ENCODE data around the gene DUOX1. TPM values are rescaled to one million over a fixed set of nuclear protein-coding genes. Genes with fewer than 3 reads are reported as not detected.
A peak's percentile ranks its signal among the peaks of the same experiment; 100 is the strongest.
"Not testable (repeated sequence)": the region's sequence is repeated elsewhere in the genome, so short reads cannot be mapped to it uniquely, and the experiment has no call there.

The DUOX1 gene
- total RNA-seq (1 to 10 TPM in 1 of 2 donors, under 1 TPM in 1; 0.71 to 4.5 TPM), polyA plus RNA-seq (under 1 TPM; 0.13 to 0.46 TPM)
- long read RNA-seq, donor 1, partial matches to known transcripts: 1 of 79 reads
- long read RNA-seq, donor 1, other reads (novel, unspliced or antisense): 78 of 79 reads
- long read RNA-seq, donor 2, partial matches to known transcripts: 2 of 49 reads
- long read RNA-seq, donor 2, other reads (novel, unspliced or antisense): 47 of 49 reads

DNA sequence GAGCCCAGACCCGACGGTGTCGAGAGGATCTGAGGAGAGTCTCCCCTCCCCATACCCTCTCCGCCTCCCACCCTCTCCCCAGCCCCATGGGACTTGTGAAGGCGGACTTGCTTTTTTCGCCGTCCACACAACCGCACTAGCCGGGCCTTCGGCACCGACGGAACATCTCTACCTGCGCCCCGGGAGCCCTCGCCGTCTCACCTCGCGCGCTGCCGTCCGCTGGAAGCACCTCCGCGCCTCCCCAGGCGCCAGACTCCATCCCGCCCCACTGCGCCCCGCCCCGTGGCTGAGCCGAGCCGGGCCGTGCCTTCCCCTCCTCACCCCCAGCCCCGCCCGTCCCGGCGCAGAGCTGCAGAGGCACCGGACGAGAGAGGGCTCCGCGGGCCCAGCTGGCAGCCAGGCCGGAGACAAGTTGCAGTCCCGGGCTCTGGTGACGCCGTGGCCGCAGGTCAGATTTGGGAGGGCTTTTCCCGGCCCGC is at the start of gene DUOX1, which contains the start of gene DUOXA1:
Gene DUOX1 (plus strand): TSS at position 344 of the 479 bp plus-strand sequence. CDS start 1,973 bp downstream, outside the sequence.
Gene DUOXA1 (minus strand): TSS at position 229 of the 479 bp plus-strand sequence. CDS start 6,865 bp downstream, outside the sequence.
- peak in 1 of 2 donors; percentile 80 for DNase-seq
- Histone ChIP-seq H3K4me1 (ENCODE audit: control insufficient read depth in 1 of 2, insufficient read depth in 2 of 2, low read length in 2 of 2) (no peaks in the 10 kb centered on the region), H3K27me3 (ENCODE audit: control insufficient read depth in 1 of 2, insufficient read depth in 2 of 2, low read length in 1 of 2) (no peaks in the 10 kb centered on the region), H3K36me3 (ENCODE audit: control insufficient read depth in 1 of 2, insufficient read depth in 2 of 2, low read length in 1 of 2) (no peaks in the 10 kb centered on the region), H3K27ac (ENCODE audit: low read depth in 1 of 2, low read length in 2 of 2) (no peak within 1 kb of the TSS), H3K4me3 (ENCODE audit: low read length in 2 of 2) (no peak within 1 kb of the TSS), H3K9me3 (ENCODE audit: control insufficient read depth, low read length) (no peaks in the 10 kb centered on the region)
- ATAC-seq (ENCODE audit: low FRiP score): peak; percentile 69
- intact Hi-C loops (cut with DNase I): no loop called here
- WGBS, 2 donors: 2% methylated on average over 35 to 46 of the region's 46 CpGs

GRCh38 chr15:45080593-45080992 is 49.2 kb upstream of the DUOX1 start:
- H3K4me1 ChIP-seq (ENCODE audit: control insufficient read depth in 1 of 2, insufficient read depth in 2 of 2, low read length in 2 of 2); H3K27me3 ChIP-seq (ENCODE audit: control insufficient read depth in 1 of 2, insufficient read depth in 2 of 2, low read length in 1 of 2); H3K27ac ChIP-seq (ENCODE audit: low read depth in 1 of 2, low read length in 2 of 2); H3K4me3 ChIP-seq (ENCODE audit: low read length in 2 of 2); ATAC-seq (ENCODE audit: low FRiP score); H3K9me3 ChIP-seq (ENCODE audit: control insufficient read depth, low read length); DNase-seq; H3K36me3 ChIP-seq (ENCODE audit: control insufficient read depth in 1 of 2, insufficient read depth in 2 of 2, low read length in 1 of 2); intact Hi-C loops (cut with DNase I): not testable (repeated sequence)
- WGBS, 2 donors: 91 to 92% methylated on average over 2 of the region's 3 CpGs

DNA sequence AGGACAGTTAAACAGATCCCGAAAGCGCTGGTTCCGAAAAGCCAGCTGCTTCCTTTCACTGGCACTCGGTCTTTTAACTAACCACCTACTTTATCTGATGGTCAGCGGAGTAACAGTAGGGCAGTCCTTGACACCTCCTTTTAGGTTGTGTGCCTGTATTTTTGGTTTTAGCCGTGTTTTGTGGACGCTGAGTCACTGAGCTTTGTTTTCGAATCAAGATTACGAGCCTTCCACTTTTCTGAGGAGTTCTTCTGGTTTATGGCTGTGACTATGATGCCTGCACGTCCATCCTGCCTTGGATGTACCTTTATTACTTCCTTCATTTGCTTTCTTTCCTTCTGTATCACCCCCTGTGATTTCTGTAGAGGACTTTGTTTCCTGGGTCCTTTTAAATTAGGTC is 47.4 kb upstream of the DUOX1 start:
- H3K4me1 ChIP-seq (ENCODE audit: control insufficient read depth in 1 of 2, insufficient read depth in 2 of 2, low read length in 2 of 2); H3K27me3 ChIP-seq (ENCODE audit: control insufficient read depth in 1 of 2, insufficient read depth in 2 of 2, low read length in 1 of 2); H3K4me3 ChIP-seq (ENCODE audit: low read length in 2 of 2); H3K36me3 ChIP-seq (ENCODE audit: control insufficient read depth in 1 of 2, insufficient read depth in 2 of 2, low read length in 1 of 2); H3K27ac ChIP-seq (ENCODE audit: low read depth in 1 of 2, low read length in 2 of 2); ATAC-seq (ENCODE audit: low FRiP score); DNase-seq; intact Hi-C loops (cut with DNase I); H3K9me3 ChIP-seq (ENCODE audit: control insufficient read depth, low read length): not testable (repeated sequence)
- 81 to 84% methylated on average over 9 to 10 of the region's 10 CpGs for WGBS, 2 donors

- Histone ChIP-seq H3K27me3 (ENCODE audit: control insufficient read depth in 1 of 2, insufficient read depth in 2 of 2, low read length in 1 of 2) (no peaks in the 10 kb centered on the region), H3K36me3 (ENCODE audit: control insufficient read depth in 1 of 2, insufficient read depth in 2 of 2, low read length in 1 of 2) (no peaks in the 10 kb centered on the region)
Measured at GRCh38 chr15:45083223-45083622, 46.6 kb upstream of the DUOX1 start.

DNA sequence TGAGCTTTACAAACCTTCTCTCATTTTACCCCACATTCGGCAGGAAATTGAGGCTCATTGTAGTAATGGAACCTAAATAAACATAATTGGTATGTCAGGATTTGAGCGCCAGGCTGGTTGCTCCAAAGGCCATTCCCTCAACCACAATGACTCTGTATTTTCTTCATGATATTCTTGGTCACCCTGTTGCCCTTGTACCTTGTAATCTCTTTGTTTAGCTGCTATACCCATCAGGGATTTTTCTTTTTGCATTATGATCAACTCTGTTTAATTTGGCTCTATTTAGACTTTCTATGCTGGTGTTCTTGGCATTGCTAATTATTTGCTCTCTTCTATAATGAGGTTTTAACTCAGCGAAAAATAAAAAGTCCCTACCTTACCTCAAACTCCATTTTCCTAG is 45.6 kb upstream of the DUOX1 start:
- WGBS, 2 donors: 63 to 64% methylated on average over 3 of the region's 3 CpGs
- no peak for ATAC-seq (ENCODE audit: low FRiP score)
- intact Hi-C loops (cut with DNase I): no loop called here
- no peak for DNase-seq
- Histone ChIP-seq H3K36me3 (ENCODE audit: control insufficient read depth in 1 of 2, insufficient read depth in 2 of 2, low read length in 1 of 2) (no peaks in the 10 kb centered on the region), H3K4me3 (ENCODE audit: low read length in 2 of 2) (no peak overlapping the region), H3K9me3 (ENCODE audit: control insufficient read depth, low read length) (no peaks in the 10 kb centered on the region), H3K27me3 (ENCODE audit: control insufficient read depth in 1 of 2, insufficient read depth in 2 of 2, low read length in 1 of 2) (no peaks in the 10 kb centered on the region), H3K4me1 (ENCODE audit: control insufficient read depth in 1 of 2, insufficient read depth in 2 of 2, low read length in 2 of 2) (no peaks in the 10 kb centered on the region), H3K27ac (ENCODE audit: low read depth in 1 of 2, low read length in 2 of 2) (no peak overlapping the region)

More at GRCh38 chr15:45083223-45083622, 46.6 kb upstream of the DUOX1 start:
- Histone ChIP-seq H3K9me3 (ENCODE audit: control insufficient read depth, low read length) (no peaks in the 10 kb centered on the region), H3K4me3 (ENCODE audit: low read length in 2 of 2) (no peak overlapping the region), H3K4me1 (ENCODE audit: control insufficient read depth in 1 of 2, insufficient read depth in 2 of 2, low read length in 2 of 2) (no peaks in the 10 kb centered on the region), H3K27ac (ENCODE audit: low read depth in 1 of 2, low read length in 2 of 2) (no peak overlapping the region)
- ATAC-seq (ENCODE audit: low FRiP score) (no peak), DNase-seq (no peak)
- intact Hi-C loops (cut with DNase I): no loop called here

DNA sequence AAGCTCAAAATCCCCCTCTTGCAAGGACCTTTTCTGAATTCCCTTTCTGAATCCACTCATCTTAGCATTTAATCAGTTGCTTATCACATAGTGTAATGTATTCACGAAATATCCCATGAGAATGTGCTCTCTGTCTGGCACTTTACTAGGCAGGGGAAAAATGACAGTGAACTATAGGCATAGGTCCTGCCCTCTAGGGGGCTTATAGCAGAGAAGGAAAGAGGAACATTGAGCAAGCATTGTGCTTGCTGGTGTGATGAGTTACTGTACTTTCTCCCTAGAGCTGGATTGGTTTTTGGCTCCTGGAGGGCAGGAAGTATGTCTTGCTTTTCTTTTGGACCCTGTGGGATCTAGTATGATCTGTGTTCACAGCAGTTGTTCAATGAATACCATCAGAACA is 42.3 kb upstream of the DUOX1 start:
- H3K4me1 ChIP-seq (ENCODE audit: control insufficient read depth in 1 of 2, insufficient read depth in 2 of 2, low read length in 2 of 2): no peaks in the 10 kb centered on the region
- H3K27ac ChIP-seq (ENCODE audit: low read depth in 1 of 2, low read length in 2 of 2): no peak overlapping the region
- DNase-seq (no peak), ATAC-seq (ENCODE audit: low FRiP score) (no peak)
- H3K36me3 ChIP-seq (ENCODE audit: control insufficient read depth in 1 of 2, insufficient read depth in 2 of 2, low read length in 1 of 2): no peaks in the 10 kb centered on the region
- no peaks in the 10 kb centered on the region for H3K27me3 ChIP-seq (ENCODE audit: control insufficient read depth in 1 of 2, insufficient read depth in 2 of 2, low read length in 1 of 2)
- no peak overlapping the region for H3K4me3 ChIP-seq (ENCODE audit: low read length in 2 of 2)
- intact Hi-C loops (cut with DNase I): no loop called here
- no peaks in the 10 kb centered on the region for H3K9me3 ChIP-seq (ENCODE audit: control insufficient read depth, low read length)
- WGBS, 2 donors: 61 to 73% methylated on average over 1 of the region's 1 CpG

DNA sequence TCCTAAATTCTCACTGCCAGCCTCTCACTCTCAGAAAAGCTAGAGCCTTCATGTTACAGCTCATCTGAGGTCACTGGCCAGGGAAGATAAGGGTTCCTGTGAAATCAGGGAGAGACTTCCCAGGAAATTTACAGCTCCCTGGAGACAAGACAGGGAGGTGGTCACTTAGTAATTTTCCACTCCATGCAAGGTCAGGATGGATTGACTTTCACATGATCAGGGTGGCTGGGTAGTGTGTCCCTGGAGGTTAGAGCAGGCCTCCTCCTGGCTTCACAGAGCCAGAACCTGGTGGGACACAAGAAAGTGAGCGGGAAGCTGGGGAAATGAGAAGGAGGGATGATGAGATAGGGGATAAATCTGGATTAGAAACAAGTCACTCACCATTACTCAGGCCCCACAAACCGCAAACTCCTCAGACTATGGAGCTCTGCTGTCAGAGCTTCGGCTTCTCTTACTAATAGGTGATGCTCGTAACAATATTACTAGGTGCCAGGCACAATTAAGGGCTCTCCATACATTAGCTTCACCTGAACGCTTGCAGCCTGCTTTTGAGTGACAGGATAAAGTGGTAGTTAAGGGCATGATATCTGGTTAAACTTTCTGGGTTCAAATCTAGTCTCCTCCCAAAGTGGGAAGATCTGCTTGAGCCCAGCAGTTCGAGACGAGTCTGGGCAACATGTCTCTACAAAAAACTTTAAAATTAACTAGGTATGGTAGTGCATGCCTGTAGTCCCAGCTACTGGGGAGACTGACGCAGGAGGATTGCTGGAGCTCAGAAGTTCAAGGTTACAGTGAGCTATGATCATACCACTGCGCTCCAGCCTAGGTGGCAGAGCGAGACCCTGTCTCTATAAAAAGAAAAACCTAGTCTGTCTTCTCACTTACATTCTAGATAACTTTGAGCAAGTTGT is 40.7 kb upstream of the DUOX1 start:
- ATAC-seq (ENCODE audit: low FRiP score) (no peak), DNase-seq (no peak)
- intact Hi-C loops (cut with DNase I): no loop called here
- Histone ChIP-seq H3K27ac (ENCODE audit: low read depth in 1 of 2, low read length in 2 of 2) (no peak overlapping the region), H3K4me1 (ENCODE audit: control insufficient read depth in 1 of 2, insufficient read depth in 2 of 2, low read length in 2 of 2) (no peaks in the 10 kb centered on the region), H3K27me3 (ENCODE audit: control insufficient read depth in 1 of 2, insufficient read depth in 2 of 2, low read length in 1 of 2) (no peaks in the 10 kb centered on the region), H3K4me3 (ENCODE audit: low read length in 2 of 2) (no peak overlapping the region), H3K9me3 (ENCODE audit: control insufficient read depth, low read length) (no peaks in the 10 kb centered on the region), H3K36me3 (ENCODE audit: control insufficient read depth in 1 of 2, insufficient read depth in 2 of 2, low read length in 1 of 2) (no peaks in the 10 kb centered on the region)
- 86 to 87% methylated on average over 10 of the region's 10 CpGs for WGBS, 2 donors

DNA sequence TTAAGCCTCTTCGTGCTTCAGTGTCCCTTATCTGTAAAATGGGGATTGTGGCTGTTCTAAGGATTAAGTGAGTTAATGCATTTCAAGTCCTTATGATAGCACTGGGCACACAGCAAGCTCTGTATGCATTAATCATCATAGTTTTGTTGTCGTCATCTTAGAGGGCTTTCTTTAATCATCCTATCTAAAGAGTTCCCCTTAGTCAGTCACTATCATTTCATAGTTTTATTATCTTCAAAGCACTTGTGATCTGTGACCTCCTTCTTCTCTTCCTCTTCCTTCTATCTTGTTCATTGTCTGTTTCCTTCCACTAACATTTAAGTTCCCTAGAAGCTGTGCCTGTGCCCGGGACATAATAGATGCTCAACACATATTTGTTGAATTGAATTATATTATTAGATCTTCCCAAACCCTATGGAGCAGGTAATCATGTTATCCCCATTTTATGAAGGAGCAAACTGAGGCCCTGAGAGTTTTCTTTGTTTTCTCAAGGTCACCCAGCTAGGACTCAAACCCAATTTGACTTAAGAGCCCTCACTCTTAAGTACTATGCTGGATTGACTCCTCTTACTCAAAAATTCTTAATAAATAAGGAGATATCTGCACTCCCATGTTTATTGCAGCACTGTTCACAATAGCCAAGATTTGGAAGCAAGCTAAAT is 40.0 kb upstream of the DUOX1 start:
- Histone ChIP-seq H3K4me3 (ENCODE audit: low read length in 2 of 2) (no peak overlapping the region), H3K27ac (ENCODE audit: low read depth in 1 of 2, low read length in 2 of 2) (no peak overlapping the region), H3K9me3 (ENCODE audit: control insufficient read depth, low read length) (no peaks in the 10 kb centered on the region), H3K27me3 (ENCODE audit: control insufficient read depth in 1 of 2, insufficient read depth in 2 of 2, low read length in 1 of 2) (no peaks in the 10 kb centered on the region), H3K36me3 (ENCODE audit: control insufficient read depth in 1 of 2, insufficient read depth in 2 of 2, low read length in 1 of 2) (no peaks in the 10 kb centered on the region), H3K4me1 (ENCODE audit: control insufficient read depth in 1 of 2, insufficient read depth in 2 of 2, low read length in 2 of 2) (no peaks in the 10 kb centered on the region)
- DNase-seq (no peak), ATAC-seq (ENCODE audit: low FRiP score) (no peak)
- WGBS, 2 donors: 69 to 79% methylated on average over 3 of the region's 3 CpGs
- intact Hi-C loops (cut with DNase I): no loop called here
